Measurements from ENCODE around the gene PITX1. TPM values are rescaled to one million over a fixed set of nuclear protein-coding genes. Genes with fewer than 3 reads are reported as not detected.

The PITX1 gene
- polyA plus RNA-seq, 3 donors = not detected

DNA sequence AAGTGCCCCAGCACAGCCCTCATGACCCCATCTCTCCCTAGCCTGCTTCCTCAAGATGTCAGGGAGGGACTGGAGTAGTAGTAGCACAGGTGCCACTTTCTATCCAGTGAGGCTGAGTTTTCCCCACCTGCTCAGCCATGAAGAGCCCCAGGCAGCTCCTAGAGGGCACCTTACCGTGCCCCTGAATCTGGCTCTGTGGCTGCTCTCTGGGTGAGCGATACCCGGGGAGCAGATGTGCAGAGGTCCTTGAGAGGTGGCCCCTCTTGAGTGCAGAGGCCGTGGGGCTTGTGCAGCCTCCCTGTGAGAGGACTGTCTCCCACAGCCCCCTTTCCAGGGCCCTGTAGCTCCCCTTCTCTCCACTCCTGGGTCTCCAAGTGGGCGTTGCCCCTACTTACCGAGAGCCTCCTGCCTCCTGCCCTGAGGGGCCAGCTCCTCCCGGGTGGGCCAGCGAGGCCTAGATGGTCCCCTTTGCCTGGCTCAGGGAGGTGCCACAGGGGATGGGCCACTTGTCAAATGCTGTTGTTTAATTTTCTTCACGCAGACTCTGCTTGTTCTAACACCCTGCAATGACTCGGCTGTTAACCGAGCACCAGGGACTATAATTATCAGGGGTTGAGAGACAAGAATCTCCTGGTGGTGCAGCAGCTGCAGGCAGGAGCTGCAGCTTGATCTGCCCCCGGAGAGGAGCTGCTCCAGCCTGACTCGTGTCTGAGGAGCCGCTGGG is 29.6 kb upstream of the PITX1 start:
- DNase-seq (ENCODE audit: extremely low read depth in 1 of 11, low read depth in 9 of 11, low spot score in 4 of 11) = no peak

DNA sequence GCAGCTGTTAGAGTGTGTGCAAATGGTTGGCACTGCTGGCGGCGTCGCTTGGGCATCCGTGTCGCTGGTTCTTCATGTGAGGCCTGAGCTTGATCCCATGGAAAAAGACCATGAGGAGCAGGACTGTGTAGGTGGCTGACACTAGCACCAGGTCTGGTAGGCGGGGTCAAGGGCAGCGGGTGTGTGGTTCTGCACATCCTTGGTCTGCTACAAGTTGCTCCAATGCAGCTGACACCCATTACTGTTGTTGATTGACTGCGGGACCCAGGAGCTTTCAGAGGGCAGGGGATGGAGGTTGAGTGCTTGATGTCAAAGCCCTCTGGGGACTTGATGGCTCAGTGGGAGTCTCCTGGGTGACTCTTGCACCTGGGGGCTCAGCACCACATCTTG is 29.0 kb upstream of the PITX1 start:
- no peak for DNase-seq (ENCODE audit: extremely low read depth in 1 of 11, low read depth in 9 of 11, low spot score in 4 of 11)

DNA sequence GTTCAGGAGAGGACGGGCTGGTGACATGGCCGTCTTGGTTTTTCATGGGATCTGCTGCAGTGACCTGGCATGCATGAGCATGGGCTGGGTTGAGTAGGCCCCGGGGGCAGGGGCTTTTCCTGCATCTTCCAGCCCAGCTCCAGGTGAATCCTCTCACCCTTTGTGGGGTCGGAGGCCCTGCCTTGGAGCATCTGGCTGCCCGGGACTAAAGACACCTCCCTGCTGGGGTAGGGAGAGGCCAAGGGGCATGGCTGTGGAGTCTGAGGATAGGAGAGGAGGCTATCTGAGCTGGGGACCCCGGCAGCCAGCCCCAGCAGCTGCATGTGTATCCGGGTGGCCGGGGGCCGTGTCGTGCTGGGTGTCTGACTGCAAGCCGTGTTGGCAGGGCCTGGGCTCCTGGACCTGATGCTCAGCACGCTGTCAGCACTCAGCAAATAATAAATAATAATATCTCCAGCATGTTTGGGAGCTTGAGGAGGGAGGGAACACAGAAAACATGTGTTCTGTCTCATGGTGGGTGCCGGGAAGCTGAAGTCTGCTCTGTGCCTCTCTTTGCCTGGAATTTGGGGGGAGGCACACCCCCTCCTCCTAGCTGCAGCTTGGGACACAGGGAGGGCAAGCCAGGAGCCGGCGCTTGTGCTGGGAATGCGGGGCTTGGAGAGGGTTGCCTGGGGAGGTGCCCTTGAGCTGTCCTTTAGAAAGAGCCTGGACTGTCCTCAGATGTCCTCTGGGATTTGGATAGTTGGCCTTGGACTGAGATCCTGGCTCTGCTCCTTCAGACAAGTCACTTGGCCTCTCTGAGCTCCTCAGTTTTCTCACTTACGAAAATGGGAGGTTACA is 28.4 kb upstream of the PITX1 start:
- no peak for DNase-seq (ENCODE audit: extremely low read depth in 1 of 11, low read depth in 9 of 11, low spot score in 4 of 11)

DNA sequence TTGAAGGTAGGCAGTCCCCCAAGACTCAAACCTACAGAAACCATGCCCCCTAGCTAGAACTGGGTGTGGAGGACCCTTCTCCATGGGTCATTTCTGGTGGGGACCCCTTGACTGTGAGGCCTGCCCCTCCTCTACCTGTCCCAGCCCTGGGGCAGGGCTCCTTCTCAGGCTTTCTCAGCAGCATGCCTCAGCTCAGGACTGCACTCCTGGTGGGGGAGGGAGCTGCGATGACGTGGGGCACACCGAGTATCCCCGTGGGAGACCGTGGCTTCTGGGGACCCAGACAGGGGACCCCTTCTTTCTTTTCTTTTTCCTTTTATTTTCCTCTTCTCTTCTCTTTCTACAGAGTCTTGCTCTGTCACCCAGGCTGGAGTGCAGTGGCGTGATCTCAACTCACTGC is 27.0 kb upstream of the PITX1 start:
- DNase-seq (ENCODE audit: extremely low read depth in 1 of 11, low read depth in 9 of 11, low spot score in 4 of 11) = no peak

DNA sequence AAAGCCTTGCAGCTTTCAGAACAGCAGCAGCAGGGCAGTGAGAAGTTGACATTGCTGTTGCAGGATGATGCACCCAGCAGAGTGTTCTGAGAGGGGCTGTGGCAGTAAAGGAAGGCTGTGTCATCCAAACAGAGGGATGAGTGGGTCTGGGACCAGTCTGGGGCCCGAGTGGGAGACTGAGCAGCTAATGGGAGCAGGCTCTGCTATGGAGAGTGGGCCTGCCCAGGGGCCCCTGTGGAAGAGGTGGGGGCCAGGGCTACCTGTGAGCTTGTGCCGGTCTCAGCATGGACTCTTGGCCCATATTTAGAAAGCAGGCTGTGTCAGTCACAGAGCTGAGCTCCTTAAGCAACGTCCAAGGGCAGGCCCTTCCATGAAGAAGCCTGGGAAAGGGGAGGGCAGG is 26.0 kb upstream of the PITX1 start:
- DNase-seq (ENCODE audit: extremely low read depth in 1 of 11, low read depth in 9 of 11, low spot score in 4 of 11) = no peak

DNA sequence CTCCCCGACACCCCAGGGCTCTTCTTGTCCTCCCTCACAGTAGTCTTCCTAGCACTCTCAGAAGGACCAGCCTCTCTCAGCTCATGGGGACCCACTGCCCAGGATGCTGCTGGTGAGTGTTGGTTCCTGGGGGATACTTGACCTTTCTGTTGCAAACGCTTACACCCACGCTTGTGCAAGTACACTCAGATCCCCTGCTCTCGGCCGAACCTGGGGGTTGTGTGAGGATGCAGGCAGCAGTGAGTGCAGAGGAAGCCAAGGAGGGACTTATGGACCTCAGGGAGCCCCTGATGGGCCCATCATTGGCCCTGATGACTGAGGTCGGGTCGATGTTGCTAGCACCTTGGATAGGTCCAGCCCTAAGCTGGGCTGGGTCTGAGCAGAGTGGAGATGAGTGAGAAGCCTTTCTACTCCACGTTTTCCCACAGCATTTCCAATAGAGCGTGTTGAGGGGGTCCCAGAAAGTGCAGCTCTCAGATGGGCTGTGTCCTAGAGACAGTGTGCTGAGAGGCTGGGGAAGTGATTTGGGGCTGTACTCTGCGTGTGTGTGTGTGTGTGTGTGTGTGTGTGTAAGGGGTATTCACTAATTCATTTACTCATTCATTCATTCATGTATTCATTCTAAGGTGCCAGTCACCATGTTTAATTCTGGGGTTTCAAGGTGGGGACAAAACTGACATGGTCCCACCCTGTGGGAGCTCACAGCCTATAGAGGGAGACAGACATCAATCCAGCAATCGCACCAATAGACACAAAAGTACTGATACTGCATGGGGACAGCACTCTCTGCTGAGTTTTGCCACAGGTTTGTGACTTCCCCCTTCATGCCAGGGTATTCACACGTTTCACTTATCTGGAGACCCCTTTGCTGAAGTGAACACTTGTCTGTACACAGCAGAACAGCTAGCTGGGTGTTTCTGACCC is 25.2 kb upstream of the PITX1 start:
- no peak for DNase-seq (ENCODE audit: extremely low read depth in 1 of 11, low read depth in 9 of 11, low spot score in 4 of 11)

DNA sequence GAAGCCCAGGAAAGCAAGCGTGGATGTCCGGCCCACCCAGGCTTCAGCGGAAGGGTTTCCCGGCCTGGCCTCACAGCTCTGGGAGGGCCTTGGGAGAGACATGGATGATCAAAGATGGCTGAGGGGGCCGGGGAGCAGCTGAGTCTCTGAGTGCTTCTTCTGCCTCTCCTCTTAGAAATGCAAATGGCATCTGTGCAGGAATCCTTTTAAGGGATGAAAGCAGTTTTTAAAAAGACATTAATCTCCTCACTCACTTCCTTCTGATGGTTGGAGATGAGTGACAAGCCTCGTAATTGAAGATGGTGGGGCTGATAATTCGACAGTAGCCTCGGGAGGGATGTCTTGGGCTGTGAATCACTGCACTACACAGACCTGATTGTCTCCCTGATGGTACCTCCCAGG is 24.3 kb upstream of the PITX1 start:
- no peak for DNase-seq (ENCODE audit: extremely low read depth in 1 of 11, low read depth in 9 of 11, low spot score in 4 of 11)

DNA sequence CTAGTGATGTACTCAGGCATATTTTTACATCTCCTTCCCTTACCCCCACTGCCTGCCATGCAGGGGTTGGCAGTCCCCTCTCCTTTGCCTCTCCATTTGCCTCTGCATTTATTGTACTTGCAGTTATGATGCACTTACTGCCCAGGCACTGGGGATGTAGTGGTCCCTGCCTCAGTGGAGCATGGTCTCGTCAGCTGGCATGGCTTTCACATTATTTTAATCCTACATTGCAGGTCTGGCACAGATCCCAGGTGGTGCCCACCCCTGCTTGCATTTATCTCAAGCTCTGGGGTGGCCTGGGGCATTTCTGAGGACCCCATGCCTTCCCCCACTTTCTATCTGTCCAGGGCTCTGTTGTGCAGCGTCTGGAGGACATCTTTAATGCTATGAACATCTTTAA is 23.2 kb upstream of the PITX1 start:
- no peak for DNase-seq (ENCODE audit: extremely low read depth in 1 of 11, low read depth in 9 of 11, low spot score in 4 of 11)

DNA sequence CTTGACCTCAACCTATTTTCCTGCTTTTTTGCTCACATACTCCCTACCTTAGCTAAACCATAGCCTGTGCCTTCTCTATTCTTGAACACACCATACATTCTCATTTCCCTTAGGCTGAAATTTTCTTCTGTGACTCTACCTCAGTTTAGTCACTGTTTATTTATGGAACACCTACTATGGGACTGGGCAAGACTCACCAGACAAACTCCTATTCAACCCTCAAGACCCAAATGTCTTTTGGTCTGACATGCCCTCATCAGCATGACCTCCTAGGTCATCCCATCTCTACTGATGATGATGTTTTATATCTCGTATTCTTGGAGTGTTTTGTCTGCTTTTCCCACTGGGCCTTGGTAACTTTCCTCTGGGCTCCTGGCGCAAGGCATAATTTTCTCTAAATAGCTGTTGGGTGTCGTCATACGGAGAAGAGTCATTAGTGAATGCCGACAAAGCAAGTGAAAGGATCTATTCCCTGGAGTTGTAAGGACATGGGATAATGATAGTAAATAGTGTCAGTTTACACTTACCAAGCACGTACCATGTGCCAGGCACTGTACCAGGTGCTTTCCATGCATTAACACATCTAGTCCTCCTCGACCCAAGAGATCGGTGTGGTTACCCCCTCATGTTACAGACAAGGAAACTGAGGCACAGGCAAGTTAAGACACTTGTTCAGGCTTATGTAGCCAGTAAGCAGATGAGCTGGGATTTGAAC is 22.4 kb upstream of the PITX1 start:
- DNase-seq (ENCODE audit: extremely low read depth in 1 of 11, low read depth in 9 of 11, low spot score in 4 of 11) = no peak

DNA sequence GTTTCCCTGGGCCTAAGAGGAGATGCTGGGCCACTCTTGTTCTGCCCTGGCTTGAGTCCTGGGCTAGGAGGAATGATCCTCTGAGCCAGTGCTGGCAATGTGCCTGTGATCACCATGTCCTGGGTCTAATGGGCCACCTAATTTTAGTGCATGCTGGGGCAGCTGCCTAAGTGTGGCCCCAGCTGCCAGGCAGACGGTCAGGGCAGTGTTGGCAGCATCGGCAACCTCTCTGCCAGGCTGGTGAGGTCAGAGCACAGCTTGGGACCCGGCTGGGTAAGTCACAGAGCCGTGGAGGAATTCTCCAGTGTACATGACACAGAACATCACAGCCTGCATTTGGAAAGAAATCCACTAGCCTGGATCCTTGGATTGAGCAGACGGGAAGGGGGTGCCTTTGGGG is 21.4 kb upstream of the PITX1 start:
- no peak for DNase-seq (ENCODE audit: extremely low read depth in 1 of 11, low read depth in 9 of 11, low spot score in 4 of 11)

DNA sequence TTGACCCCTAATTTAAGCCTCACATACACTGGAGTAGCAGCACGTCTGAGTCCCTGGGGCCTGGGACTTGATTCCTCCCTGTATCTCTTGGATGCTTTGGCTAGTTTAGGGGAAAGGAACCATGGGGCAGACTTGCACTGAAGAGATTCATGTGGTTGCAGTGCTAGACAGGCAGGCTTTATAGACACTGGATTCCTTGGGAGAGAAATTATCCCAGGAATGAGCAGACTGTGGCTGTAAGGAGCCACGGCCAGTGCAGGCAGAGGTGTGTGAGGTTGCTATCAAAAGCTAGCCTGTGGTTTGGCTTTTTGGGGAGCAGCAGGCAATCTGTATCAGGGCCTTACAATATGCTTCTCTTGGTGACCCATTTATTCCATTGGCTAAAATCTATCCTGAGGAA is 20.5 kb upstream of the PITX1 start:
- no peak for DNase-seq (ENCODE audit: extremely low read depth in 1 of 11, low read depth in 9 of 11, low spot score in 4 of 11)

DNA sequence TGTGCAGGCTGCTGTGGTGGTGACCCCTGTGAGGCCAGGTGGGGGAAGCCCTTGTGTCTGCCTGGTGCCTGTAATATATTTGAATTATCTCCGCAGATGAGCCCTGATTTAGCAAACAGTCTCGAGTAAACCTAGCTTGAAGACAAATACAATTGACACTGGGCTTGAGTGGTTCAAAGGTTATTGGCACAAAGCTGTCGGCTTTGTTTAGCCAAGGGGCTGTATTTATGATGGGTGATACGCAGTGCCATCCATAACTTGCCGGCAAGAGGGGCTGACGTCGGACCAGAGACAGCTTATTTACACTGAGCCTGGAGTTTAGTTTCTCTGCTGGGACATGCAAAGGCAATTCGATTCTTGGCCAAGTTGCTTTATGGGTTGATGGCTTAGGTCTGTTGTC is 20.0 kb upstream of the PITX1 start:
- DNase-seq (ENCODE audit: extremely low read depth in 1 of 11, low read depth in 9 of 11, low spot score in 4 of 11) = no peak

DNA sequence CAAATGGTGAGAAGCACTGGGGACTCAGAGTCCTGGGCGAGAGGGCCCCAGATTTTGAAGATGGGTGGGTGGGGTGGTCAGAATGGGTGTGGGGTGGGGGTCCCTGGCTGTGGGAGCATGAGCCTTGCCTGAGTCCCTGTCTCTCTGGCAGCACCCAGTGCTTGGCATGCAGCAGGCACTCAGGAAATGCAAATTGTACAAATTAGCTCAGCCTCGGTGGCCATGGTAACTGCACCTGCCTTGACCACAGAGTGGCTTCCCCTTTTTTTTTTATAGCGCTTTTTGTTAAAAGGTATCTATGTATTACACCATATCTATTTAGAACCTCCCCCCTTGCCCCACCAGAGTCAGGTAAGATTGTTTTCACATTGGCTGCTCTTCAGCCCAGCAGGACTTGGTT is 19.2 kb upstream of the PITX1 start:
- DNase-seq (ENCODE audit: extremely low read depth in 1 of 11, low read depth in 9 of 11, low spot score in 4 of 11) = no peak

DNA sequence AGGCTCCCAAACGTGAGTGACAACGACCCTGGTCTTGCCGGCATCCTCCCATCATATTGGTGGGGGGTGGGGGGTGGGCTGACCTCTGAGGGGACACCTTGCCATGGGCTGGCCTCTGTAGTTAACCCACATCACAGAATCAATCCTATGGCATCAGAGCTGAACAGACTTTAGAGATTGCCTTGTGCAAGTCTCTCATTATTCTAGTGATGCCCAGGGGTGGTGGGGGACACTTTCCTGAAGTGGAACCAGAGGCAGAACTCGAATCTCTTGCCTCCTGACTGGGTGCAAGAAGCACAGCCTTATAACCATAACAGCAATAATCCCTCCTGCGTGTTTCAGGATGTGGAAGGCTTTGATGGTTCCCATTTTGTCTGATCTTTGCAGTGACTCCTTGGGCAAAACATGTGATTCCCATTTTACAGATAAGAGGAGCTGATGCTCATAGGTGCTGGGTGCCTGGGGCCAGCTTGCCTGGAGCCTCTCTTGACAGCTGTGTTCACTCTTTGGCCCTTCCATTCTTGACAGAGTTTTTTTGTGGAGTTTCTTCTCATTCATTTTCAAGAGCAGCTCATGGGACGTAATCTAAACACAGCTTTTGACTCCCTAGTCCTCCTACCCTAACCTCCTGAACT is 18.6 kb upstream of the PITX1 start:
- DNase-seq (ENCODE audit: extremely low read depth in 1 of 11, low read depth in 9 of 11, low spot score in 4 of 11) = no peak

DNA sequence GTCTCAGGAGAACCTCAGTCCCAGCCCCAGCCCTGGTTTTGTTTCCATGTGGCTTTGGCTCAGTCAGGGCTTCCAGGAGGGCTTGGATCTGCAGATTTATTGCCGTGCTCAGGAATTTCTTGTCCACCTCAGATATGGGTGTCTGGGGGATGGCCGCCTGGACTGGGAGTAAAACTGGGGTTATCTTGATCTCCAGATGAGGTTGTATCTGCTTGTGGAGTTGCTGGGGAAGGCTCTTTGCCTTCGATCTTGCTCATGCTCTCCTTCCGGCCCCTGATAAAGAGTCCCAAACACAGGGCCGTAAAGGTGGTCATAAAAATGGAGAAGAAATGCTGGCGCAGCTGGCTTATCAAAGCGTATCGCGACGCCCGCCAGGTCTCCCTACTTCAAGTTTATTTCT is 17.8 kb upstream of the PITX1 start:
- no peak for DNase-seq (ENCODE audit: extremely low read depth in 1 of 11, low read depth in 9 of 11, low spot score in 4 of 11)

DNA sequence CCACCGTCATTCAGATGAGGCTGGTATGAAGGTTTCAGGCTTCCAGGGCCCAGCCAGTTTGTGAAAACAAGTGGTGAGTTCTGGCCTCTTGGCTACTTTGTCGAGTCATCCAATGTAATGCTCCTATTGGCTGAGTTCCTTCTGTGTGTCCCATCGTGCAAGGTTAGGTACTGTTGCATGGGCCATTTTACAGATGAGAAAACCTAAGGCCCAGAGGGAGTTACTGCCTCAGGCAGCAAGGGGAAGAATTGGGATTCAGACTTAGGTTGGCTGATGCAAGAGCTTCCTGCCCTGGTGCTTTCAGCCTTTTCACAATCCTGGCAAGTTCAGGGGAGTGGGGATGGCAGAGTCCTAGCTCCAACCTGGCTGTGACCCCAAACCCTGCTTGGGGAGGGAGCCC is 17.4 kb upstream of the PITX1 start:
- DNase-seq (ENCODE audit: extremely low read depth in 1 of 11, low read depth in 9 of 11, low spot score in 4 of 11) = no peak

DNA sequence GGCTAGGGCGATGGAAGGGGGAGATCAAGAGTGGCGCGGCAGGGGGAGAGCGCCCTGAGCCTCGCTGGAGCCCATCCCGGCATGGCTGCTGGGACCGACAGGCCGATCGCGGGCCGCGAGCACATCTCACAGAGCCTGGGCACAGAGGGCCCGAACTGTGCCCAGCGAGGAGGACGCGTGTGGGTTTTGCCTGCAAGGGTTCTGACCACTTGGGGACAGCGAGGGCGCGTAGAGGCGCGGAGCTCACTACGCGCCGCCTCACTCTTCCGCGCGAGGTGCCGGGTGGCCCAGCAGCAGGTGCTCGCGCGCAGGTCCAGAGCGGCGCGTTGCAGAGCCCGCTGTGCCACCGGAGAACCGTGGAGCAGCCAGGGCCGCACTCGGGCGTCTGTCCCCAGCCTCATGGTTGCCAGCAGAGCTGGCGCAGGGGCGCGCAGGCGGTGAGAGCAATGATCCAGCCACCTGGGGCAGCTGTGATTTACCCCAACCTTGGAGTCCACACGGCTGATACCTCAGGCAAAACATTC is 16.3 kb upstream of the PITX1 start:
- no peak for DNase-seq (ENCODE audit: extremely low read depth in 1 of 11, low read depth in 9 of 11, low spot score in 4 of 11)

DNA sequence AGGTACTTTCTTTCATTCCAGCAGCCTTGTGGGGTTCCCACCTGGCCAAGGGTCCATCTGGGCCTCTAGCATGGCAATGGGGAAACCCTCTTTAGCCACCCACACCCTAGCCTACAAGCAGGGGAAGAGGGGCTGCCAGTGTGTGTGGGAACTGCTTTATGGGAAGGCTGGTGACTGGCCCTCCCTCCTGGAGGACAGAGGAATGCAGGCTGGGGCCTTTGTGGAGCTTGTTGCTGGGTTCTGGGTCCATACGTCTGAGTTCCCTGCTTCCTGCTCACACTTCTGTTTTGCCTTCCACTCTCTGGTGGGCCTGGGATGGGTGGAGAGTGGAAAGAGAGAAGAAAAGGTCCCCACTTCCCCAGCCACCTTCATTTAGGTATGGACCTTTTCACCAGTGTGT is 14.9 kb upstream of the PITX1 start:
- no peak for DNase-seq (ENCODE audit: extremely low read depth in 1 of 11, low read depth in 9 of 11, low spot score in 4 of 11)

DNA sequence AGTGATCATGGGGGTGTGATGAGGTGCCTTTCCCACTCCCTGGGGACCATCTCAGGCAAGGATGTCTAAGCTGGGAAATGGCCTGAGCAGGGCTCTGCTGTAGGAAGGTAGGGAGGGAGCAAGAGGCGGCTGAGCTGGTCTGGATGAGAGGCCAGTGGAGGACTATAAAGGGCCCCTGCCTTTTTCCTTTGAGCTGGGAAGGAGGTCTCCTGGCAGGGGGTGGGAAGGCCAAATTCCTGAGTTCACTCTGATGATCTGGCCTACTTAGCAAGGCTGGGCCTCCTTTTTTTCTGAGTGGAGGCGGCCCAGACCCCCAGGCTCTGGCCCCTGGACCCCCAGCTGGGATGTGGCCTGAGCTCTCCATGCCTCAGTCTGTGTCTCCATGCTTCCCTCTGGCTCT is 14.3 kb upstream of the PITX1 start:
- DNase-seq (ENCODE audit: extremely low read depth in 1 of 11, low read depth in 9 of 11, low spot score in 4 of 11) = no peak
